IPS DF 6.9 (cell line): ENCODE results near the gene UNC5B.

Experiments
- DNase-seq: peaks from one replicate; pipeline ENCODE4 v3.0.0-alpha.2; 2013; ENCODE audit warnings: low read depth, low spot score
- H3K27ac ChIP-seq: one replicate; pipeline ENCODE4 v1.5.1; 2013; ENCODE audit warnings: low read length, control low read depth
- H3K27me3 ChIP-seq: 2 replicates; pipeline ENCODE4 v1.6.1; 2013; ENCODE audit warnings: mild to moderate bottlenecking, low read length; ENCODE audit not compliant: control insufficient read depth, insufficient read depth
- H3K36me3 ChIP-seq: 2 replicates; pipeline ENCODE4 v1.6.1; 2013; ENCODE audit warnings: low read length; ENCODE audit not compliant: control insufficient read depth, insufficient read depth
- H3K4me1 ChIP-seq: 2 replicates; pipeline ENCODE4 v1.6.1; 2013; ENCODE audit warnings: low read length; ENCODE audit not compliant: control insufficient read depth, insufficient read depth
- H3K4me3 ChIP-seq: 2 replicates; pipeline ENCODE4 v1.5.1; 2013; ENCODE audit warnings: mild to moderate bottlenecking, low read length
- H3K9me3 ChIP-seq: 2 replicates; pipeline ENCODE4 v1.6.1; 2013; ENCODE audit warnings: low read length, inconsistent platforms; ENCODE audit not compliant: control insufficient read depth, insufficient read depth
- WGBS: extraction: QIAGEN DNeasy Blood & Tissue Kit; methylation state at CpG from one replicate; pipeline ENCODE4 v1.1.7; 2013; ENCODE audit warnings: mixed read lengths, missing lambda C conversion rate; ENCODE audit not compliant: insufficient read length, insufficient coverage; 5-methylcytosine and 5-hydroxymethylcytosine counted together

Gene UNC5B

GRCh38 chr10:71345694-71346093, 133.3 kb downstream of the UNC5B start:
- H3K9me3 ChIP-seq = no peaks in the 10 kb centered on the region
- no CpG with 5 or more reads among the region's 10 CpGs for WGBS

GRCh38 chr10:71346731-71347130, 134.4 kb downstream of the UNC5B start:
- H3K27me3 ChIP-seq = no peaks in the 10 kb centered on the region
- WGBS = no CpG with 5 or more reads among the region's 3 CpGs
- no peaks in the 10 kb centered on the region for H3K9me3 ChIP-seq
- no peak overlapping the region for H3K27ac ChIP-seq
- DNase-seq = no peak
- H3K4me3 ChIP-seq = no peak overlapping the region
- H3K4me1 ChIP-seq = peaks cover 16% of the 10 kb centered on the region
- no peaks in the 10 kb centered on the region for H3K36me3 ChIP-seq

More at GRCh38 chr10:71345694-71346093, 133.3 kb downstream of the UNC5B start:
- peaks cover 16% of the 10 kb centered on the region for H3K4me1 ChIP-seq
- no peaks in the 10 kb centered on the region for H3K36me3 ChIP-seq
- no peak overlapping the region for H3K27ac ChIP-seq
- no peak overlapping the region for H3K4me3 ChIP-seq
- DNase-seq = no peak
- no peaks in the 10 kb centered on the region for H3K27me3 ChIP-seq

GRCh38 chr10:71347587-71348395, 135.4 kb downstream of the UNC5B start:
- DNase-seq = no peak
- H3K27ac ChIP-seq = no peak overlapping the region
- no peaks in the 10 kb centered on the region for H3K27me3 ChIP-seq
- H3K4me1 ChIP-seq = peaks cover 16% of the 10 kb centered on the region
- no peak overlapping the region for H3K4me3 ChIP-seq
- no peaks in the 10 kb centered on the region for H3K36me3 ChIP-seq
- no CpG with 5 or more reads among the region's 14 CpGs for WGBS
- H3K9me3 ChIP-seq = no peaks in the 10 kb centered on the region

- Histone ChIP-seq H3K9me3 (no peaks in the 10 kb centered on the region), H3K27me3 (no peaks in the 10 kb centered on the region), H3K27ac (no peak overlapping the region), H3K4me3 (no peak overlapping the region), H3K36me3 (no peaks in the 10 kb centered on the region), H3K4me1 (peaks cover 14% of the 10 kb centered on the region)
- WGBS = no CpG with 5 or more reads among the region's 1 CpG
- DNase-seq = no peak
These were observed 136.5 kb downstream of the UNC5B start for GRCh38 chr10:71348850-71349249.

GRCh38 chr10:71349406-71349805, 137.0 kb downstream of the UNC5B start:
- no CpG with 5 or more reads among the region's 7 CpGs for WGBS
- Histone ChIP-seq H3K4me3 (no peak overlapping the region), H3K9me3 (no peaks in the 10 kb centered on the region), H3K4me1 (peaks cover 9% of the 10 kb centered on the region), H3K27ac (no peak overlapping the region), H3K36me3 (no peaks in the 10 kb centered on the region), H3K27me3 (no peaks in the 10 kb centered on the region)
- DNase-seq = no peak

- Histone ChIP-seq H3K36me3 (no peaks in the 10 kb centered on the region), H3K9me3 (no peaks in the 10 kb centered on the region), H3K4me1 (peaks cover 1% of the 10 kb centered on the region; the same call in 1 of the 2 replicates), H3K27ac (no peak overlapping the region), H3K27me3 (no peaks in the 10 kb centered on the region), H3K4me3 (no peak overlapping the region)
- WGBS = no CpG with 5 or more reads among the region's 6 CpGs
- DNase-seq = no peak
These were observed 138.7 kb downstream of the UNC5B start for GRCh38 chr10:71351087-71351486.

GRCh38 chr10:71351628-71352319, 139.4 kb downstream of the UNC5B start:
- WGBS = no CpG with 5 or more reads among the region's 14 CpGs
- Histone ChIP-seq H3K9me3 (no peaks in the 10 kb centered on the region), H3K27ac (no peak overlapping the region), H3K27me3 (no peaks in the 10 kb centered on the region), H3K4me1 (peaks cover 1% of the 10 kb centered on the region; the same call in 1 of the 2 replicates), H3K36me3 (peaks cover 3% of the 10 kb centered on the region; the same call in 1 of the 2 replicates), H3K4me3 (no peak overlapping the region)
- no peak for DNase-seq
